ENCODE measurements around the gene S100P. TPM values are rescaled to one million over a fixed set of nuclear protein-coding genes. Genes with fewer than 3 reads are reported as not detected.

Gene S100P
- total RNA-seq, 1 donor from 2014 or later, result 1,144 TPM

GRCh38 chr4:6727081-6727942 is 33.6 kb downstream of the S100P start:
- no peak for ATAC-seq

- no peak for ATAC-seq
These were observed 34.2 kb downstream of the S100P start for GRCh38 chr4:6727943-6728250.

GRCh38 chr4:6728320-6729029 is 34.8 kb downstream of the S100P start:
- no peak for ATAC-seq

GRCh38 chr4:6730603-6731317 is 37.1 kb downstream of the S100P start:
- no peak for ATAC-seq

- no peak for ATAC-seq
These were observed 37.6 kb downstream of the S100P start for GRCh38 chr4:6731318-6731675.

- ATAC-seq, result no peak
These were observed 38.1 kb downstream of the S100P start for GRCh38 chr4:6731780-6732179.

GRCh38 chr4:6732441-6733357 is 39.0 kb downstream of the S100P start:
- ATAC-seq, result peak; percentile 91

- ATAC-seq, result no peak
These were observed 39.9 kb downstream of the S100P start for GRCh38 chr4:6733358-6734164.

GRCh38 chr4:6734165-6734786 is 40.6 kb downstream of the S100P start:
- ATAC-seq, result peak; percentile 11

GRCh38 chr4:6739920-6740319 is 46.2 kb downstream of the S100P start:
- ATAC-seq, result no peak

GRCh38 chr4:6740347-6740746 is 46.7 kb downstream of the S100P start:
- ATAC-seq, result no peak

- ATAC-seq, result no peak
These were observed 48.8 kb downstream of the S100P start for GRCh38 chr4:6742507-6742906.

GRCh38 chr4:6742989-6743388 is 49.3 kb downstream of the S100P start:
- no peak for ATAC-seq

Other genes starting within 250 kb of the S100P start
- 65.7 TPM for gene PPP2R2C, start 221.3 kb upstream of the S100P start, total RNA-seq
- 11.0 TPM for gene MAN2B2, start 118.7 kb upstream of the S100P start, total RNA-seq
- gene MRFAP1, start 53.2 kb upstream of the S100P start, total RNA-seq, result 157 TPM
- gene MRFAP1L1, start 16.0 kb downstream of the S100P start, total RNA-seq, result 28.1 TPM
- 9.8 TPM for gene BLOC1S4, start 22.3 kb downstream of the S100P start, total RNA-seq
- gene KIAA0232, start 88.8 kb downstream of the S100P start, total RNA-seq, result 20.9 TPM
- gene TBC1D14, start 215.9 kb downstream of the S100P start, total RNA-seq, result 48.1 TPM